Endodermal cell (in vitro differentiated cells): ENCODE measurements around the gene MAT2B. TPM values are rescaled to one million over a fixed set of nuclear protein-coding genes. Genes with fewer than 3 reads are reported as not detected.
A peak's percentile ranks its signal among the peaks of the same experiment; 100 is the strongest.

Experiments used
- DNase-seq: peaks from one replicate; pipeline ENCODE4 v3.0.0-alpha.2; 2017
- H3K27ac ChIP-seq: 2 replicates; pipeline ENCODE4 v1.5.1; 2013; ENCODE audit warnings: mild to moderate bottlenecking, low read depth, low read length, moderate library complexity
- H3K27me3 ChIP-seq: 2 replicates; pipeline ENCODE4 v1.6.1; 2013; ENCODE audit warnings: mild to moderate bottlenecking, low read length, moderate library complexity; ENCODE audit not compliant: insufficient read depth, control insufficient read depth, poor library complexity, severe bottlenecking
- H3K36me3 ChIP-seq: 2 replicates; pipeline ENCODE4 v1.7.0; 2013; ENCODE audit warnings: mild to moderate bottlenecking, low read length, moderate library complexity; ENCODE audit not compliant: control insufficient read depth, insufficient read depth
- H3K4me1 ChIP-seq: one replicate; pipeline ENCODE4 v1.7.0; 2013; ENCODE audit warnings: low read length; ENCODE audit not compliant: control insufficient read depth, insufficient read depth
- H3K4me3 ChIP-seq: 2 replicates; pipeline ENCODE4 v1.5.1; 2013; ENCODE audit warnings: mild to moderate bottlenecking, low read length, moderate library complexity
- H3K9ac ChIP-seq: 2 replicates; pipeline ENCODE4 v1.6.1; 2013; ENCODE audit warnings: mild to moderate bottlenecking, low read length, moderate library complexity; ENCODE audit not compliant: poor library complexity, severe bottlenecking; ENCODE audit errors: extremely low read depth
- H3K9me3 ChIP-seq: 2 replicates; pipeline ENCODE4 v1.6.1; 2013; ENCODE audit warnings: mild to moderate bottlenecking, low read length, moderate library complexity; ENCODE audit not compliant: control insufficient read depth
- H3K27ac Mint-ChIP-seq: 2 replicates; pipeline ENCODE4 v1.8.0; 2020; ENCODE audit warnings: mixed read lengths
- H3K27me3 Mint-ChIP-seq: 2 replicates; pipeline ENCODE4 v1.8.0; 2021; ENCODE audit warnings: mild to moderate bottlenecking, mixed read lengths; ENCODE audit not compliant: insufficient read depth
- H3K36me3 Mint-ChIP-seq: 2 replicates; pipeline ENCODE4 v1.8.0; 2020; ENCODE audit warnings: low read depth, mixed read lengths
- H3K4me1 Mint-ChIP-seq: 2 replicates; pipeline ENCODE4 v1.8.0; 2020; ENCODE audit warnings: mixed read lengths
- H3K4me3 Mint-ChIP-seq: 2 replicates; pipeline ENCODE4 v1.8.0; 2020; ENCODE audit warnings: mild to moderate bottlenecking, moderate library complexity, mixed read lengths
- H3K9me3 Mint-ChIP-seq: 2 replicates; pipeline ENCODE4 v1.8.0; 2020; ENCODE audit warnings: mild to moderate bottlenecking, mixed read lengths
- WGBS, 2 experiments: methylation state at CpG; one replicate each; pipeline versions ENCODE4 v1.1.5 to v1.1.7; 2013; ENCODE audit warnings: missing lambda C conversion rate in 2 of 2, mixed read lengths in 1 of 2; ENCODE audit not compliant: insufficient coverage in 1 of 2, insufficient read length in 1 of 2; 5-methylcytosine and 5-hydroxymethylcytosine counted together
- total RNA-seq, 2 donors: library from RNA; stranded (reverse); fragmentation: NEBNext Ultra II Directional in 1 of 2; extraction: Animal tissue kit (Norgen Biotek cat#: 25700) in 1 of 2; gene quantifications; 2 replicates in 1 of 2; 3 replicates in 1 of 2; pipeline ENCODE4 v1.2.1, GENCODE V29; 2021
- TF ChIP-seq, protein P1 (sequence below): fragments of 200-600 bp; sonication (generic); conservative IDR thresholded peaks from 2 replicates; pipeline ENCODE4 v1.5.0; 2021; ENCODE audit warnings: antibody characterized with exemption, mild to moderate bottlenecking

MAT2B gene
- total RNA-seq, 2 donors from 2014 or later, result 45.4 to 47.7 TPM

DNA sequence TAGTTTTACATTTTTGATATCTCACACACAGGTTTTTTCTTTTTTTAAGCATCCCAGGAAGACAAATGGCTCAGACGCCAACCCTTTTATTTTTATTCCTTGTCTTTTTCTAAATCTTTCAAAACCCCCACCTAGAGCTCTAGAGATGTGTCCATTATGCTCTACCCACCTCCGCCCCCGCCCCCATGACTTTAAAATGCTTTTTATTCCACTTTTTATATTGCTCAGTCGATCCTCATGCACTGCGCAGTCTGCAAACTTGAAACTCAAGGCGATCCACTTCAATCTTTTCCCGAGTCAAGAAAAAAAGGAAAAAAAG lies 411 bp upstream of the MAT2B start:
- H3K36me3 ChIP-seq, result peaks cover 14% of the 10 kb centered on the region
- H3K4me1 ChIP-seq, result peaks cover 4% of the 10 kb centered on the region
- peak overlapping the region; percentile 93 for H3K27ac ChIP-seq
- Mint-ChIP-seq H3K9me3 (no peaks in the 10 kb centered on the region), H3K36me3 (peaks cover 19% of the 10 kb centered on the region), H3K4me1 (peaks cover 37% of the 10 kb centered on the region), H3K27me3 (no peaks in the 10 kb centered on the region), H3K4me3 (peak overlapping the region; percentile 84), H3K27ac (peak overlapping the region; percentile 98)
- DNase-seq, result no peak
- TF ChIP-seq, protein P1, sequence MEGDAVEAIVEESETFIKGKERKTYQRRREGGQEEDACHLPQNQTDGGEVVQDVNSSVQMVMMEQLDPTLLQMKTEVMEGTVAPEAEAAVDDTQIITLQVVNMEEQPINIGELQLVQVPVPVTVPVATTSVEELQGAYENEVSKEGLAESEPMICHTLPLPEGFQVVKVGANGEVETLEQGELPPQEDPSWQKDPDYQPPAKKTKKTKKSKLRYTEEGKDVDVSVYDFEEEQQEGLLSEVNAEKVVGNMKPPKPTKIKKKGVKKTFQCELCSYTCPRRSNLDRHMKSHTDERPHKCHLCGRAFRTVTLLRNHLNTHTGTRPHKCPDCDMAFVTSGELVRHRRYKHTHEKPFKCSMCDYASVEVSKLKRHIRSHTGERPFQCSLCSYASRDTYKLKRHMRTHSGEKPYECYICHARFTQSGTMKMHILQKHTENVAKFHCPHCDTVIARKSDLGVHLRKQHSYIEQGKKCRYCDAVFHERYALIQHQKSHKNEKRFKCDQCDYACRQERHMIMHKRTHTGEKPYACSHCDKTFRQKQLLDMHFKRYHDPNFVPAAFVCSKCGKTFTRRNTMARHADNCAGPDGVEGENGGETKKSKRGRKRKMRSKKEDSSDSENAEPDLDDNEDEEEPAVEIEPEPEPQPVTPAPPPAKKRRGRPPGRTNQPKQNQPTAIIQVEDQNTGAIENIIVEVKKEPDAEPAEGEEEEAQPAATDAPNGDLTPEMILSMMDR, result no peak
- no peaks in the 10 kb centered on the region for H3K27me3 ChIP-seq
- WGBS, 2 experiments, result 0% methylated on average over 1 to 7 of the region's 7 CpGs
- H3K9ac ChIP-seq, result peak overlapping the region; percentile 95
- peak overlapping the region; percentile 98 for H3K4me3 ChIP-seq
- no peaks in the 10 kb centered on the region for H3K9me3 ChIP-seq

DNA sequence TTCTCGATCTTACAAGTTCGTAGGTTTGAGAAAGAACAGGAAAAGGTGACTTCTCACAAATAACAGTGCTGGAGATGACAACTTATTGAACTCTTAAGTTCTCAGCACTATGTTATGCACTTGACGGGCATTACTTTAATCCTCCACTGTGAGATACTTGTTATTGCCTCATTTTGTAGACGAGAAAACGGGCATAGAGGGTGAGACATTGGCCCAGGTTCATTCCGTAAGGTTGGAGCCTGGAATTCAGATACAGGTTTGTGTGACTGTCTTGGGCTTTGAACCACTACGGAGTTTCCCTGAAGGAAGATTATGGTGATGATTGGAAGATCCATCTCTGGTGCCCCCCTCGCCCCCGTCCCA lies 657 bp downstream of the MAT2B start:
- no peaks in the 10 kb centered on the region for H3K9me3 ChIP-seq
- H3K4me1 ChIP-seq, result peaks cover 4% of the 10 kb centered on the region

GRCh38 chr5:163506726-163507125 lies 1.3 kb downstream of the MAT2B start:
- Histone ChIP-seq H3K27ac (no peak overlapping the region), H3K4me1 (peaks cover 5% of the 10 kb centered on the region), H3K4me3 (peak overlapping the region; percentile 98), H3K9ac (peak overlapping the region; percentile 95), H3K36me3 (peaks cover 15% of the 10 kb centered on the region), H3K27me3 (no peaks in the 10 kb centered on the region), H3K9me3 (no peaks in the 10 kb centered on the region)
- 50 to 62% methylated on average over 3 to 7 of the region's 8 CpGs for WGBS, 2 experiments
- Mint-ChIP-seq H3K36me3 (peaks cover 25% of the 10 kb centered on the region), H3K27ac (peak overlapping the region; percentile 75), H3K9me3 (no peaks in the 10 kb centered on the region), H3K4me1 (peaks cover 39% of the 10 kb centered on the region), H3K27me3 (no peaks in the 10 kb centered on the region), H3K4me3 (peak overlapping the region; percentile 84)
- TF ChIP-seq, protein P1, result no peak
- DNase-seq, result no peak

More for the DNA sequence above, 657 bp downstream of the MAT2B start:
- Mint-ChIP-seq H3K27me3 (no peaks in the 10 kb centered on the region), H3K36me3 (peaks cover 23% of the 10 kb centered on the region), H3K27ac (peak overlapping the region; percentile 98), H3K9me3 (no peaks in the 10 kb centered on the region), H3K4me1 (peaks cover 39% of the 10 kb centered on the region), H3K4me3 (peak overlapping the region; percentile 84)
- Histone ChIP-seq H3K4me3 (peak overlapping the region; percentile 98), H3K27ac (peak overlapping the region; percentile 90), H3K27me3 (no peaks in the 10 kb centered on the region), H3K36me3 (peaks cover 14% of the 10 kb centered on the region), H3K9ac (peak overlapping the region; percentile 95)
- WGBS, 2 experiments, result 5 to 6% methylated on average over 6 to 9 of the region's 9 CpGs
- DNase-seq, result no peak
- TF ChIP-seq, protein P1, result no peak
